HG03442 (cell line): ENCODE data around the gene ENHO.

Source experiments
- ATAC-seq: cut with Tn5 transposase; IDR thresholded peaks from one replicate; pipeline ENCODE4 v1.9.1; 2021; ENCODE audit warnings: mild to moderate bottlenecking, moderate library complexity; ENCODE audit not compliant: unreplicated experiment

Gene ENHO

GRCh38 chr9:34555936-34556525 is 33.2 kb upstream of the ENHO start:
- ATAC-seq: no peak

DNA sequence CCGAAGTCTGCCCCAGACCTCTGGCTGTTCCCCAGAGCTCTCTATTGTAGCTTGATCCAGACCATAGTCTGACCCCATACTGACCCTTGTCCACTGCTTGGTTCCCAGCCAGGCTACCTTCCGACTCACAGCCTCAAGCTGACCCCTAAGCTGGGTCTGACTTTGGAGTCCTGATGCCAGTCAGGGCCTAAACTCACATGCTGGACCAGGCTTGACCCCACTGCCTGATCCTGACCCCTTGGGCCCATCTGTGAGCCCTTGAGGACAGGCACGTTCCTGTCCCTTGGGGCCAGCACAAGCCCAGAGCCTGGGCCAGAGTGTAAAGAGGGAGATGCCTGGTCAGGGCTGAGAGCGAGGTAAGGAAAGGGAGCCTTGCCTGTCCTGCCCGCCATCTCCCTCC is 32.7 kb upstream of the ENHO start:
- no peak for ATAC-seq

GRCh38 chr9:34555002-34555348 is 32.2 kb upstream of the ENHO start:
- ATAC-seq: no peak

DNA sequence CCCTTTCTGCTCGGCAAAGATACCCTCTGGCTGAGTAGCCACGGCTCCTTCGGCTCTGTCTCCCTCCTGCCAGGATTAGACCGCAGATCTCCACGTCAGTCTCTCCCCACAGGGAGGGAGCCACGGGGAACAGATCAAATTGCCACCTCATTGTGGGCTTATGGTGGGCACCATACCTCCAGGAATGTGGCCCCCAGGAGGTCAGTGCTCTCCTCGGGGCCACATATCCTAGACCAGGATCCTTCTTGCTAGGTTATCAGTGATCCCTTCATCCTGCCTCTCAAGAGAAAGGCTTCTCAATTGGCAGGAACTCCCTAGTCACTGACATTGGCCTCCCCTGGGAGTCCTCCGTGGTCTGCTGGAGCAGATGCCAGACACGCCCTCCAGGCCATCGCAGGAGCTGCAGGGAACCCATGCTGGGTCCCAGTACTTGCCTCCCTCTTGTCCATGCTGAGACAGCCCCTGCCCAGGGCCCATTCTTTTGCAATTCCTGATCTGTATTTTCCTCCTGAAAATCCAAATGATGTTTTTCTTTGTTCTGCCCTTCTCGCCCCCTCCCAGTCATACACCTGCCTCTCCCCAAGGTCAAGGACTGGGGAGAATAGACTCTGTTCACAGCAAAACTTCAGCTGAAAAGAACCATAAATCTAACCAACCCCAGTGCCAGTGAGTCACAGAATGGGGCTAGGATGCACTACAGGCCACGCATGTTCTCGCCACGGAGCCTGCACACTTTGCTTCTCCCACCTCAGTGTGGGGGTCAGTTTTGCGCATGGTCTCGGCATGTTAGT is 31.6 kb upstream of the ENHO start:
- no peak for ATAC-seq

DNA sequence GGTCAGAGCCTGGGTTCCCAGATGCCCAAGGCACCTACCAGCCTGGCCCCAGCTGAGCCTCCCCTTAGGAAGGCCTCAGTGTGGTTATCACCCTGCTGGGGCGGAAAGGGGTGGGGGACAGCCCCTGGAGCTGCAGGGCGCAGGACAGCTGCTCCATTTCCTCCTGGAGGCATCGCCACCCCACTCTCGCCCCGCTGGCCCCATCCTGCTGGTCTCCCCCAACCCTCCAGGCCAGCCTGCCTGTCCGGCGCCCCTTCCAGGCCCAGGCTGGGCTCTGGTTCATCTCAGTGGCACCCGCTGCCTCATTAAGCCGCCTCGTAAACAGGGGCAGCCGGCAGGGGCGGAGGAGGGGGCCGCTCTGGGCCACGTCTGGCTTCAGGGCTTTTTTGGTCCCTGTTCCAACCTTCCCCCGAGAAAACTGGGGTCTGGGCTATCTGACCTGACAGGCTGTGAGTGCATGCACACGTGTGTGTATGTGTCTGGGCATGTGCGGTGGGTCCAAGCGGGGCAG is 30.8 kb upstream of the ENHO start:
- no peak for ATAC-seq

- no peak for ATAC-seq
These were observed 30.2 kb upstream of the ENHO start for GRCh38 chr9:34552986-34553385.

- ATAC-seq: no peak
These were observed 29.8 kb upstream of the ENHO start for GRCh38 chr9:34552606-34552981.

- ATAC-seq: no peak
These were observed 29.2 kb upstream of the ENHO start for GRCh38 chr9:34551751-34552605.

DNA sequence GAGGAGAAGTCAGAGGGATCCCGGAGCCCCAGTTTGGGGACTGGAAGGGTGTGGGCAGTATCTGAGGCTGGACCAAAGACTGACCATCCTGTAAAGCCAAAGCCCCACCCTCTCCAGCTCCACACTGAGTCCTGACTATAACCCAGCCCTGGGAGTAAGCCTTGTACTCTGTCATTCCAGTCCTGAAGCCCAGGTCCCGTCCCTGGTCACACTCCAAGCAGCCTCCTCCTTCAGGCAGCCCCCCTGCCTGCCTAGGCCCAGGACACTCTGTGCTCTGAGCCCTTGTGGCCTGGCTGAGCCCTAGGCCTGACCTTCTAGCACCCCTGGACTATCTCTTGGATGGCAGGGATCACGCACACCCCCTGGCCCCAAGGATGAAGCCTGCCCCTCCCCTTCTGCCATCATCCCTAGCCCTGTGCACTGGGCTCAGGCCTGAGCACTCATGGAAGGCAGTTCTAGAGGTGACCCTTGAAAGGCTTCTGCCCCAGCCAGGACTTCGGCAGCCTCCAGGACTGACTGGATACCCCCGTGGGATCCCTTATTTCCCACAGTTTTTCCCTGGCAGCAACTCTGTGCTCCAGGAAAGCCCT is 28.0 kb upstream of the ENHO start:
- no peak for ATAC-seq

DNA sequence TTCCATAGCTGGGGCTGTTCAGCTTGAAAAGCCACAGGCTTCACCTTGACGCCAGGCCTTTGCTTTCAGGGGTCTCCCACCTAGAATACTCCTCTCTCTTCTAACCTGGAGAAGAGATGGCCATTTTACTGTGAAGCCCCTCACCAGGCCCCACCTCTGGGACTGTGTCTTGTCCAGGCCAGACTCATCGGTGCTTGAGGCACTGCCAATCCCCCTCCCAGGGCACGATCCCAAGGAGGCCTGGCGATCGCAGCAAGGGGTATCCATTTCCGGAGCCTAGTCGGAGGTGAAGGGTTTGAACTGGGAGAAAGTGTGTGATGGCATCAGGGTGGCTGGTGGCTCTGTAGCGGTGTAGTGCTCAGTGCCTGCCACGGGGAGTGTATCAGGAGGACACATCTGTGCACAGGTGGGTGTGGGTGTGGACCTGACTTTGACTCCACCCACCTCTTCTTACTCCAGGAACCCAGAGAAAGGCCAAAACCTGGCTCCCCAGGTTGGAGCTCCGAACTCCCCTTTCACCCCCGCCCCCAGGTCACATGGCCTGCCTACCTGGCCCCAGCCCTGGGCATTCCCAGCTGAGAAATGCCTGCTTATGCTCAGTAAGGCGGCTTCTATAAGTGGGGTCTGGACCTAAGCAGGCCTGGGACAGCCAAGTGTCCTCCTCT is 27.4 kb upstream of the ENHO start:
- no peak for ATAC-seq

- no peak for ATAC-seq
These were observed 26.6 kb upstream of the ENHO start for GRCh38 chr9:34549407-34549732.

DNA sequence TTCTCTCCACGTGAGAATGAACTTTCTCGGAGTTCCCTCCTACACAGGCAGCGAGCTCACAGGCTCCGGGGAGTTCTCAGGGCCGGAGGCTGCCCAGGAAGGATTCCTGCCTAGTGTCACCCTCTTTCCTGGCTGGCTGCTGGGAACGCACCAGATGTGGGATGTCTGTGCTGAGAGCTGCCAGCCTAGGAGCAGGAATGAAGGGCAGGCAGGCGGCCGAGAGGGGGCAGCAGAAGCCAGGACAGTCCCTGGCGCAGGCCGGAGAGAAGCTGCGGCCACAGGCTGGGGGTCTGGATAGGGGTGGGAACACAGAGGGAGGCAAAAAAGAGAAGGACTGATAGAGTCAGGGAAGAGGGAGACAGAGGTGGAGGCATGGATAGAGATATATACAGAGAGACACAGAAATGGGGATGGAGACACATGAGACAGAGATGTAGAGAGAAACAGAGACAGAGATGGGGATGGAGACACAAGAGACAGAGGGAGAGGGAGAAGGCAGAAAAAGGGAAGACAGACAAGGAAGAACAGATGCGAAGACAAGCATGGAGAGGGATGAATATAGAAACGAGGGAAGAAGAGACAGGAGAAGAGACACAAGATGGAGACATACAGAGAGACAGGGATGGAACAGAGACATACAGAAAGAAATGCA is 25.3 kb upstream of the ENHO start:
- ATAC-seq: no peak

DNA sequence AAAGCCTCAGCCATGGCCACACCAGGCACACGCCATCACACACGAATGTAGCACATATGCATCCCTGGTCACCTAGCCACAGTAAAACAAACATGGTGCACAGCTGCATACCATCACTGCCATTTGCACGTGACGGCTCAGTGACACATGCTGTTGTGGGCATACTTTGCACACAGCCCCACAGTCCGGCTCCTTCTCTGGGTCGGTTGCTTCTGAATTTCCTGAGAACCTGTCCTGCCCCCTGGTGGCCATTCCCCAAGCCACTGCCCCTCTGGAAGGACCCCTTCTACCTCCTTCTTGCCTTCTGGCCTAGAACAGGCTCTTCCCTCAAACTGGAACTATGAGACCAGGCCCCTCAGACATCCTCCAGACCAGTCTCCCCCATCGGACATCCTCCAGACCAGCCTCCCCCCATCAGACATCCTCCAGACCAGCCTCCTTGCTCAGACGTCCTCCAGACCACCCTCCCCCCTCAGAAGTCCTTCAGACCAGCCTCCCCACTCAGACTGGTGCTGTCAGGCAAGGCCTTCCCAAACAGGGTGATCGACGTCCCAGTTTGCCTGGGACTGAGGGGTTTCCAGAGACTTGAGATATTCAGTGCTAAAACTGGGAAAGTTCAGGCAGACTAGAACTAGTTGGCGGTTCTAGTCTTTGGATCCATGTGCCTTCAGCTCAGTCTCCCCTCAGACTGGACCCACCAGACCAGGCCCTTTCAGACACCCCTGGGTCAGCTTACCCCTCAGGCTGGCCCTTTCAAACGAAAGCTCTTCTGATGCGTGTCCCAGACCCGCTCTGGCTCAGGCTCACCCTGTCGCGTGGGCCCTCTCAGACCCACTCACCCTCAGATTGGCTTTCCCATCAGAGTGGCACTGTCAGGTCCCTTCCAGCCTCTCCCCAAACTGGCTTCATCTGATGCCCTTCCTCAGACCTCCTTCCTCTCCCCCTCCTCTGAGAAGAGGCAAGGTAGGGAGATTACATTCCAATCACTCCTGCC is 24.3 kb upstream of the ENHO start:
- ATAC-seq: no peak

DNA sequence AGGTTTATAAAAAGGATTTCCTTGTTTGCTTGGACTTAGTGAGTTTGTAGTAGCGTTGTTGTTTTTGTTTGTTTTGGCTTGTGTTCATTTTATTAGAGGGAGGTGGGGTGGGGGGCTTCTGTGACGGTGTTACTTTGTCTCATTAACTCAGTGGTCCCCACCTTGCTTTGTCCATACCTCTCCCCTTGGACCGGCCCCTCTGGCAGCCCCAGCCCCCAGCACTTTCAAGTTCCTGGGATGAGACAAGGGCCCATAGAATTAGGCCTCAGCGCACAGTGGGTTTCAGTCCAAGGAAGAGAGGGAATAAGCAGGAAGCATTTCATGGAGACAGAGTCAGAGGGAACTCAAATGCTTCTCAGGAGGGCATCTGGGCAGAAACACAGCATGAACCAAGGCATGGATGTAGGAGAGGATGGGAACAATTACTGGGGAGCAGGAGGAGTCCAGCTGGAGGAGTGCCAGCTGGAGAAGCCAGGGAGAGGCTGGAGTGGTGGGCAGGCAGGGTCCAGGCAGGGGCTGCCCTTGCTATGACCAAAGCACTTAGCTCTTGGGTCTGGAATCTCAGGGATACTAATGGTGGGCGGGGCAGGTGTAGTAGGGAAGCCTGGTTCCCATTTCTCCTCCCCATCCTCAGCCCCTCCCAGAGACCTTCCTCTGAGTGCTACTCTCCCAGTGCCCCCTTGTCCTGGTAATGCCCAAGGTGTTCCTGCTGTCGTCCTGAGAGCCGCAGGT is 23.5 kb upstream of the ENHO start:
- ATAC-seq: no peak

DNA sequence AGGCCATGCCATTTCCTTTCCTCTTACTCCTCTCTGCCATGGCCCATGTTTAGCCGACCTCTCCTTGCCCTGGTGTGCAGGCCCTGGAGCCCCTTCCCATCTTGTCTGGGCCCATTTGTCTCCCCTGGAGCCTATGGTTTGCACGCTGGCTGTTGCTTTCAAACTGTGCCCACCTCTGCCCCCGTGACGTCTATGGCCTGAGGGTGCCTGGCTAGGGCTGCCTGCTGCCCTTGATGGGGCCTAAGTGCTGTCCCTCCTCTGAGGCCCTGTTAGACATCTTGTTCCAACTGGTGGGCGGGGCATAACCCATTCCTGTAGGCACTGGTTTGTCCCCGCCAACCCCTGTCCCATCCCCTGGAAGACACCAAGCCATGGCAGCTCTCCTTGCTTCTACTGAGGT is 22.7 kb upstream of the ENHO start:
- ATAC-seq: no peak

GRCh38 chr9:34544035-34544434 is 21.2 kb upstream of the ENHO start:
- no peak for ATAC-seq

DNA sequence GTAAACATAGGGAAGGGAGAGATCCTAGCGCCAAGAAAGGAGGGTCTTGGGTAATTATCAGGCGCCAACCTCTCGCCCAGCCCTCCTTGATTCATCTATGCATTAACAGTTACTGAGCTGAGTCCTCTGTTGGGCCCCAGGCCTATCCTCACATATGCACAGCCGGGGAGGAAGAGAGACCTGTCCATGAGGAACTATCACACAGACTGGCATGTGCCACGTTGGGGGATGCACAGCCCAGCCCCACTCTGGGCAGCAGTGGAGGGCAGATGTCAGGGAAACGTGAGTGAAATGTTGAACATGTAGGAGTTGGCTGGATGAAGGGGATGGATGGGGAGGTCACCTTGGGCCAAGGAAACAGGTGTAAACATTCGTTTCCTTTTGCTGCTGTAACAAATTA is 18.8 kb upstream of the ENHO start:
- ATAC-seq: no peak

DNA sequence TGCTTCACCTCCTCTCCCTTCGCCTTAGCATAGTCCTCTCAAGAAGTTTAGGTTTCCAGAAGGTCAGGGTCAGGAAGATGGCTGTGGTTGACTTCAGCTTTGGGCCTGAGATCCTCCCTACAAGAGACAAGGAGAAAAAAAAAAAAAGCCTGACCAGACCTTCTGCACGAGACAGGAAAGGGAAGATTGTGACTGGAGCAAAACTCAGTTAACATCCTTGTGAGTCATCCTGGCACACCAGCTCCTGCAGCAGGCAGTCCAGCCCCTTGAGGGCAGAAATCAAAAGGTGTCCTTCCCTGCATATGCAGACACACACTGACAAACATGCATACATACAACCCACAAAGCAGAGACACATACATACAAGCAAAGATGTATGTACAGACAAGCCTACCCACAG is 18.0 kb upstream of the ENHO start:
- no peak for ATAC-seq

- ATAC-seq: no peak
These were observed 13.9 kb upstream of the ENHO start for GRCh38 chr9:34536685-34537084.
